ENCODE measurements around the gene NOSIP.

DNA sequence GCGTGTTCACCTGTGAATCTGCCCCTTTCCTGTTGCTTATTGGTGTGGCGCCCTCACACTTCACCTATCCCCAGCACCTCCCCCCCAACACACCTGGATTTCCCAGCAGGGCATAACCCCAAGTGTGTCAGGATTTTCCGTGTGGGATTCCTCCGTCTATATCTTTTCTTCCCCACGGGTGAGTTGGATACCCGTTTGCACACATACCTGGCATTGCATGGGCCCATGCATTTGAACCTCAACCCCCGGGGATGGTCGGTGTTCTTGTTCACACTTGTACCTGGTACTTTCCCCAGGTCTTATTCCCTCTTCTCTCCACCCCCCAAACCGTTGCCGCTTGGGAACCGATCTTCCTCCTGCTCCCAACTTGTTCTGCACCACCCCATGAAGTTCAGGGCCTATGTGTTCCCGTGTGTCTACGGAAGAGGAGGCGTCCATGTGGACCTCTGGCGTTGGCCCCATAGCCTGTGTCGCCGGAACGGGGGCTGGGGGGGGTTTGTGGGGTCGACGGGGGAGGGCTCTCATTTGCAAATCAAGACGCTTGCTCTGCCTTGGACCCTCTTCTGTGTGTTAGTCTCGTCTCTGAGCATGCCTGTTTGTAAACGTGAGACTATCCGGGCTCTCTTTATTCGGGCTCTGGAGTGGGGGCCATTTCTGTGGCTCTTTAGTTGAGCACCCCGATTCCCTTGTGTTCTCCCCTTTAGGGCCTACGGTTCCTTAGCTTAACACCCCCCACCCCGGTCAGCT lies 12.3 kb upstream of the NOSIP start:
- TF ChIP-seq CTCF (IDR thresholded peaks at IDR 0.05; ENCODE audit: low read depth, low read length) = no peak
- no peak for TF ChIP-seq POLR2A (IDR thresholded peaks at IDR 0.05; ENCODE audit: extremely low read depth, insufficient read length)
